Measurements from ENCODE around the gene ELMOD1.

- TF ChIP-seq CTCF (conservative IDR thresholded peaks at IDR 0.05; ENCODE audit: low read length) (no peak), EZH2phosphoT487 (IDR thresholded peaks at IDR 0.05; ENCODE audit: borderline replicate concordance, low read depth, low read length) (no peak)
Measured at GRCh38 chr11:107699371-107700285, 108.7 kb downstream of the ELMOD1 start.

Measured in OCI-LY7 (cell line).